WTC11 (cell line): ENCODE measurements around the gene RAB40B. TPM values are rescaled to one million over a fixed set of nuclear protein-coding genes. Genes with fewer than 3 reads are reported as not detected.
A peak's percentile ranks its signal among the peaks of the same experiment; 100 is the strongest.

Source experiments
- ATAC-seq: fragments of 200-7000 bp; cut with Tn5 transposase; 2 replicates; pipeline ENCODE4 v1.10.0; 2021; ENCODE audit warnings: mild to moderate bottlenecking, moderate library complexity
- Bru-seq: library from RNA; stranded (reverse); fragments of 400-500 nt; gene quantifications from one replicate; lab custom pipeline; 2021; lab: Mats Ljungman, UMichigan
- CTCF ChIA-PET: fragments of 300-600 bp; sonication (Branson Sonifier 250); formaldehyde crosslinking; loops from one replicate; lab custom pipeline; 2021; ENCODE audit warnings: antibody characterized with exemption; lab: Charles Lee
- POLR2A ChIA-PET: fragments of 350-600 bp; sonication (Branson Sonifier 250); formaldehyde crosslinking; loops from one replicate; lab custom pipeline; 2021; ENCODE audit warnings: antibody characterized with exemption; lab: Charles Lee
- DNase-seq: peaks from one replicate; pipeline ENCODE4 v3.0.0; 2021; ENCODE audit warnings: low spot score
- H3K27ac Mint-ChIP-seq: 2 replicates; pipeline ENCODE4 v1.8.0; 2021; ENCODE audit warnings: mixed read lengths
- H3K27me3 Mint-ChIP-seq: 2 replicates; pipeline ENCODE4 v1.8.0; 2021; ENCODE audit warnings: low read depth, mild to moderate bottlenecking, moderate library complexity, mixed read lengths
- H3K36me3 Mint-ChIP-seq: 2 replicates; pipeline ENCODE4 v1.8.0; 2021; ENCODE audit warnings: mixed read lengths
- H3K4me1 Mint-ChIP-seq: 2 replicates; pipeline ENCODE4 v1.8.0; 2022; ENCODE audit warnings: mixed read lengths
- H3K4me3 Mint-ChIP-seq: 2 replicates; pipeline ENCODE4 v1.8.0; 2021; ENCODE audit warnings: mild to moderate bottlenecking, moderate library complexity, mixed read lengths
- H3K9me3 Mint-ChIP-seq: 2 replicates; pipeline ENCODE4 v1.8.0; 2021; ENCODE audit warnings: mixed read lengths
- CREB1 ChIP-seq: sonication (generic); formaldehyde crosslinking; IDR thresholded peaks from 2 replicates; pipeline ENCODE4 v1.8.0; 2023; ENCODE audit warnings: mild to moderate bottlenecking, missing genetic modification reagents
- CTCF ChIP-seq: fragments of 200-600 bp; IDR thresholded peaks from 2 replicates; pipeline ENCODE4 v1.8.0; 2022; ENCODE audit warnings: antibody characterized with exemption
- E2F5 ChIP-seq: sonication (generic); formaldehyde crosslinking; IDR thresholded peaks from 2 replicates; pipeline ENCODE4 v1.8.1; 2022; ENCODE audit warnings: mild to moderate bottlenecking, moderate library complexity, missing genetic modification reagents
- ELF4 ChIP-seq: sonication (generic); formaldehyde crosslinking; IDR thresholded peaks from 2 replicates; pipeline ENCODE4 v1.8.1; 2022; ENCODE audit warnings: low read depth, mild to moderate bottlenecking, moderate library complexity, missing genetic modification reagents
- FOXP1 ChIP-seq: sonication (generic); formaldehyde crosslinking; IDR thresholded peaks from 2 replicates; pipeline ENCODE4 v1.8.0; 2022; ENCODE audit warnings: missing genetic modification reagents, mild to moderate bottlenecking, moderate library complexity, borderline replicate concordance
- HMGA2 ChIP-seq: fragments of 250-450 bp; sonication (Bioruptor Pico); IDR thresholded peaks from 2 replicates; pipeline ENCODE4 v1.4.0; 2021; ENCODE audit warnings: mild to moderate bottlenecking, moderate library complexity
- IRF2 ChIP-seq: sonication (generic); formaldehyde crosslinking; IDR thresholded peaks from 2 replicates; pipeline ENCODE4 v1.8.0; 2022; ENCODE audit warnings: low read depth, missing genetic modification reagents, borderline replicate concordance
- JAZF1 ChIP-seq: fragments of 250-450 bp; sonication (Bioruptor Pico); IDR thresholded peaks from 2 replicates; pipeline ENCODE4 v1.9.0; 2021; ENCODE audit warnings: moderate library complexity, mild to moderate bottlenecking, inconsistent platforms
- JUN ChIP-seq: sonication (generic); formaldehyde crosslinking; IDR thresholded peaks from 2 replicates; pipeline ENCODE4 v1.8.0; 2023; ENCODE audit warnings: mild to moderate bottlenecking, missing genetic modification reagents
- NFATC4 ChIP-seq: fragments of 250-450 bp; sonication (Bioruptor Pico); IDR thresholded peaks from 2 replicates; pipeline ENCODE4 v1.9.0; 2021; ENCODE audit warnings: mild to moderate bottlenecking
- NFYB ChIP-seq: sonication (generic); formaldehyde crosslinking; conservative IDR thresholded peaks from 2 replicates; pipeline ENCODE4 v1.8.0; 2022; ENCODE audit warnings: low read depth, missing genetic modification reagents
- RORB ChIP-seq: fragments of 250-450 bp; sonication (Bioruptor Pico); IDR thresholded peaks from 2 replicates; pipeline ENCODE4 v1.9.0; 2021; ENCODE audit warnings: mild to moderate bottlenecking
- SOX15 ChIP-seq: fragments of 250-450 bp; sonication (Bioruptor Pico); IDR thresholded peaks from 2 replicates; pipeline ENCODE4 v1.9.0; 2021; ENCODE audit warnings: mild to moderate bottlenecking
- SP1 ChIP-seq: sonication (generic); formaldehyde crosslinking; conservative IDR thresholded peaks from 2 replicates; pipeline ENCODE4 v1.8.1; 2022; ENCODE audit warnings: missing genetic modification reagents
- TCF7 ChIP-seq: sonication (generic); formaldehyde crosslinking; IDR thresholded peaks from 2 replicates; pipeline ENCODE4 v1.8.0; 2022; ENCODE audit warnings: mild to moderate bottlenecking, low read depth, missing genetic modification reagents, moderate library complexity
- USF1 ChIP-seq: sonication (generic); formaldehyde crosslinking; IDR thresholded peaks from 2 replicates; pipeline ENCODE4 v1.8.0; 2022; ENCODE audit warnings: mild to moderate bottlenecking, missing genetic modification reagents
- ZBTB43 ChIP-seq: sonication (generic); formaldehyde crosslinking; IDR thresholded peaks from 2 replicates; pipeline ENCODE4 v1.8.1; 2023; ENCODE audit warnings: mild to moderate bottlenecking, missing genetic modification reagents
- ZNF263 ChIP-seq: sonication (generic); formaldehyde crosslinking; IDR thresholded peaks from 2 replicates; pipeline ENCODE4 v1.8.1; 2022; ENCODE audit warnings: low read depth, mild to moderate bottlenecking, moderate library complexity, missing genetic modification reagents
- ZNF396 ChIP-seq: fragments of 250-450 bp; sonication (Bioruptor Pico); IDR thresholded peaks from 2 replicates; pipeline ENCODE4 v1.8.0; 2021; ENCODE audit warnings: mild to moderate bottlenecking, moderate library complexity, borderline replicate concordance
- ZNF423 ChIP-seq: fragments of 250-450 bp; sonication (Bioruptor Pico); IDR thresholded peaks from 2 replicates; pipeline ENCODE4 v2.1.2; 2022; ENCODE audit warnings: mild to moderate bottlenecking, moderate library complexity
- ZNF532 ChIP-seq: fragments of 250-450 bp; sonication (Bioruptor Pico); IDR thresholded peaks from 2 replicates; pipeline ENCODE4 v1.9.0; 2021; ENCODE audit warnings: mild to moderate bottlenecking, borderline replicate concordance
- long read RNA-seq, 3 experiments: library from RNA in 1 of 3; library from capped mRNA in 1 of 3; library from polyadenylated mRNA in 1 of 3; unstranded in 2 of 3; stranded (forward) in 1 of 3; transcript quantifications; one replicate each; pipeline ENCODE4 v2.0.0, GENCODE V29; 2021
- total RNA-seq: library from RNA; stranded (reverse); gene quantifications from 3 replicates; pipeline ENCODE4 v1.2.3, GENCODE V29; 2021

RAB40B gene
- 2.7 to 4.4 TPM (median 3.1 TPM) in 3 replicates for total RNA-seq
- Bru-seq, nascent RNA = percentile 19 among the genes with signal in this experiment
- long read RNA-seq, experiment 1, transcript RAB40B-206 (6 exons, 3,859 nt) = major isoform, 6 of 14 reads
- long read RNA-seq, experiment 1, partial matches to known transcripts = 1 of 14 reads
- long read RNA-seq, experiment 1, other reads (novel, unspliced or antisense) = 4 of 14 reads
- long read RNA-seq, experiment 2, partial matches to known transcripts = 0 of 6 reads
- long read RNA-seq, experiment 2, other reads (novel, unspliced or antisense) = 1 of 6 reads
- long read RNA-seq, experiment 3, partial matches to known transcripts = 1 of 1 reads
- long read RNA-seq, experiment 3, other reads (novel, unspliced or antisense) = 0 of 1 reads

GRCh38 chr17:82698065-82698973, at the start of gene RAB40B:
TSS of gene RAB40B (minus strand) at chr17:82698698. CDS start at chr17:82698596, 102 bp downstream.
- Mint-ChIP-seq H3K27me3 (peaks cover 58% of the 10 kb centered on the region), H3K27ac (no peak within 1 kb of the TSS), H3K4me3 (peak within 1 kb of the TSS; percentile 76), H3K4me1 (no peaks in the 10 kb centered on the region), H3K9me3 (peaks cover 8% of the 10 kb centered on the region), H3K36me3 (peaks cover 4% of the 10 kb centered on the region)
- ChIA-PET CTCF (interaction anchor here (0.5 to 2.0 kb wide), 8 partner anchors 14 to 317 kb away, joined by 3 to 9 read pairs (median 4); no protein-coding TSS in a partner anchor), POLR2A (no interaction called here)
- TF ChIP-seq ZBTB43 (CRISPR knock-in tag) (no peak), SP1 (CRISPR knock-in tag) (peak; percentile 96), IRF2 (CRISPR knock-in tag) (0 out of 2 replicates have a peak, but pooled peaks have one; percentile 40), ZNF396 (CRISPR knock-in tag) (no peak), TCF7 (no peak), HMGA2 (CRISPR knock-in tag) (no peak), NFYB (CRISPR knock-in tag) (peak; percentile 98)
- DNase-seq (peak; percentile 99), ATAC-seq (peak; percentile 99)

- POLR2A ChIA-PET = no interaction called here
- H3K4me3 Mint-ChIP-seq = no peak overlapping the region
- no peak for ATAC-seq
Observed at GRCh38 chr17:82745524-82745923, 47.0 kb upstream of the RAB40B start.

More at GRCh38 chr17:82745524-82745923, 47.0 kb upstream of the RAB40B start:
- TF ChIP-seq JUN (CRISPR knock-in tag) (no peak), USF1 (CRISPR knock-in tag) (no peak), JAZF1 (CRISPR knock-in tag) (no peak), FOXP1 (CRISPR knock-in tag) (no peak), SOX15 (no peak), E2F5 (no peak), RORB (no peak), SP1 (CRISPR knock-in tag) (no peak), ELF4 (CRISPR knock-in tag) (no peak), CREB1 (CRISPR knock-in tag) (no peak), ZNF532 (CRISPR knock-in tag) (no peak), ZNF263 (CRISPR knock-in tag) (no peak), CTCF (no peak), NFATC4 (CRISPR knock-in tag) (no peak), ZNF423 (CRISPR knock-in tag) (no peak)
- Mint-ChIP-seq H3K27me3 (peaks cover 13% of the 10 kb centered on the region), H3K4me1 (peaks cover 18% of the 10 kb centered on the region), H3K36me3 (peaks cover 61% of the 10 kb centered on the region), H3K9me3 (peaks cover 36% of the 10 kb centered on the region), H3K27ac (no peak overlapping the region)
- CTCF ChIA-PET = no interaction called here
- DNase-seq = no peak
